NCI-H510A treated with DMSO at 0.1 percent for 48 hours (cell line): ENCODE results near the gene OR10H3.
"Not testable (repeated sequence)": the region's sequence is repeated elsewhere in the genome, so short reads cannot be mapped to it uniquely, and the experiment has no call there.

Experiments
- DNase-seq: peaks from one replicate; lab custom pipeline; 2025; lab: John Stamatoyannopoulos, UW

Gene OR10H3, protein sequence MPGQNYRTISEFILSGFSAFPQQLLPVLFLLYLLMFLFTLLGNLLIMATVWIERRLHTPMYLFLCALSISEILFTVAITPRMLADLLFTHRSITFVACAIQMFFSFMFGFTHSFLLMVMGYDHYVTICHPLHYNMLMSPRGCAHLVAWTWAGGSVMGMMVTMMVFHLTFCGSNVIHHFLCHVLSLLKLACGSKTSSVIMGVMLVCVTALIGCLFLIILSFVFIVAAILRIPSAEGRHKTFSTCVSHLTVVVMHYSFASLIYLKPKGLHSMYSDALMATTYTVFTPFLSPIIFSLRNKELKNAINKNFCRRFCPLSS

DNA sequence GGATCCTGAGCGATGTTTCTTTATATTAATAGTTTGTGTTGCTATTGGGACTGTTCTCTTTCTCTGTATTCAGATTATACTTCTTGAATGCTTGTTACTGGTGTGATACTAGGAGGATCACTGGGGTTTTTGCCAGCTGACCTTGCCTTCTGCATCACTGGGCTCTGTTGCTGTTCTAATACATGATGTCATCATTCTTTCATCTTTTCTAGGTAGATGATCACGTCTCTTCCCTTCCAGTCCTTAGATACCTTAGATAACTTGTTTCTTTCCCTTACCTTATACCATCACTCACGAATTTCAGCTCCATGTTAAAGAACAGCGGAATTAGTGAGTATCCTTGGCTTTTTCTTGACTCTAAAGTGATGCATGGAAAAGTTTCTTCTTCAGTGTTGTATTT lies at the start of gene OR10H3:
Gene OR10H3 (plus strand): TSS at position 264 of the 400 bp plus-strand sequence. CDS start 3,408 bp downstream, outside the sequence.
- DNase-seq = no peak

DNA sequence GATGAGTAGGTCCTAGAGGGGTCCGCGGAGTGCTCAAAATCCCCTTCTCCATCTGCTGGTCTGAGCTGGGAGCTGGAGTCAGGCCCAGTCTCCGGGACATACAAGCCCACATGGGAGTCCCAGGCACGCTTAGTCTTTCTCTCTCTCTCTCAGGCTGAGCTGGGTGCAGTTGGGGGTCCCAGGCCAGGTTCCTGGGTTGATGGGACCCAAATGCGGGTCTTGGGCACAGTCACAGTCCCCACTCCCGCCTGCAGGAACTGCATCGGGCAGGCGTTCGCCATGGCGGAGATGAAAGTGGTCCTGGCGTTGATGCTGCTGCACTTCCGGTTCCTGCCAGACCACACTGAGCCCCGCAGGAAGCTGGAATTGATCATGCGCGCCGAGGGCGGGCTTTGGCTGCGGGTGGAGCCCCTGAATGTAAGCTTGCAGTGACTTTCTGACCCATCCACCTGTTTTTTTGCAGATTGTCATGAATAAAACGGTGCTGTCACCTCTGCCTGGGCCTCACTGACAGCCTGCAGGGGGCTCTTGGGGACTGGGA lies 41.1 kb upstream of the OR10H3 start:
- DNase-seq = no peak

DNA sequence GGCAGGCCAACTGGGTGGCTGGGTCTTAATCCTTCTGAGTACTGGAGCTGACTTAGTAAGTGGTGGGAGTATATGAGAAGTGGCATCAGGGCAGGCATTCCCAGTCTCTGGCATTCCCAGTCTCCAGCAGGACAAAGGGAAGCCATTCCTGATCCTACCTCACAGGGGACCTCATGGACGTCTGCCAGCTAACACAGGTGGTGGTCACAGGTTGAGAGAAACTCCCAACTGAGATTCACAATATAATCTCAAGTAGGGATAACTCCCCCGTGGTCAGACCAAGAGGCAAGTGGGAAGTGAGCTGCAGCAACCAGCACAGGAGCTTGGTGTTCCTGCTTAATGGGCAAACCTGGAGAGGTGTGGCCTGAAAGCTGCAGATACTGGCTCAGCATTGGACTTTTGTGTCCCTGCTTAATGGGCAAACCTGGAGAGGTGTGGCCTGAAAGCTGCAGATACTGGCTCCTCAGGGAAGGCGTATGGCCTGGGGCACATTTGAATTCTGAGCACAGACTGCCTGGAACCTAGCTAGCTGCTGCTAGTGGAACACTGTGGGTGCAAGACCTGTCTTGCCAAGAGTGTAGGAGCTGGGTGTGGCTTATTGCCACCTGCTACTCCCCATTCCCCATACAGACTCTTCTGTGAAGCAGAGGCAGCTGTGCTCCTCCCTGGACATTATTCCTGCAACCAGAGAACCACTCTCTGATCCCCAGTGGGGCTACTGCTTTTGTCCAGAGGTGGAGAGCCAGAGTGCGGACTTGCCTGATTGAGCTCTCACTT lies 35.8 kb upstream of the OR10H3 start:
- DNase-seq = no peak

DNA sequence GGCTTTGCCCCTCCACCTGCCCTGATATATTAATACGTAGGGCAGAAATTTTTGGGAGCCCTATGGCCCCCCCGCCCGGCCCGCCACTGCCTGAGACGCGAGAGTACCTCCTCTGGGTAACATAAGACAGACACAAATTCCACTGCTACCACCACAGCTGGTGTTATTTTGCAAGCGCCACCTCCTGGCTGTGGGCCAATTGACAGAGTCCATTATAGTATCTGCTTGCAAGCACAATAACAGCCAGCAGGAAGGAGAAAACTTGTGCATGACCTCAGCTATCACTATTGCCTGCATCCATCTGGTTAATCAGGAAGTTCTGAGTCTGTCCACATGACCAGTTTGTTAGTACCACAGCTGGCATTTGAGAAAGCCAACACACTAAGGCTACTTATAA lies 35.3 kb upstream of the OR10H3 start:
- no peak for DNase-seq

DNA sequence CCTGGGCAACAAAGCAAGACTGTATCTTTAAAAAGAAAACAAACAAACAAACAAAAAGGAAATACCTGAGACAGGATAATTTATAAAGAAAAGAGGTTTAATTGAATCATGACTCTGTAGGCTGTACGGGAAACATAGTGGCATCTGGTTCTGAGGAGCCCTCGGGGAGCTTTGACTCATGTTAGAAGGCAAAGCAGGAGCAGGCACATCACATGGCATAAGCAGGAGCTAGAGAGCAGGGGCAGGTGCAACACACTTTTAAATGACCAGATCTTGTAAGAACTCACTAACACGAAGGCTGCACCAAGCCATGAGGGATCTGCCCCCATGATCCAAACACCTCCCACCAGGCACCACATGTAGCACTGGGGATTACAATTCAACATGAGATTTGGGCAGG lies 23.1 kb upstream of the OR10H3 start:
- no peak for DNase-seq

DNA sequence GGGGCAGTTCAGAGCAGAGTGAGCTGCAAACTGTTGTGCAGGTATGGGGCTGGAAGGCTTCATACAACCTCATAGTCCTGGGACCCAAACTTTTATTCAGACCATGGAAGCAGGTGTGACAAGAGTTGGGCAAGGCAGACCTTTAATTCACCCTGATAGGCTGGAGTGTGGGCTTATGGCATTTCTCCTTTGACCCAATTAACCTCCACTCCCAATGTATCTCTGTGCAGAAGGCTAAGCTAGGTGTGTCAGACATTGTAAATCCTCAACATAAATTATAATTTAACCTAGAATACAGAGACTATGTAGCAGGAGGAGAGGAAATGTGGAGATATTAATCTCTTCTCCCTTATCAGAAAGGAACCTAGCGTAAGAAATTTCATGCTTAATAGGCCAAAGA lies 22.1 kb upstream of the OR10H3 start:
- DNase-seq = no peak

DNA sequence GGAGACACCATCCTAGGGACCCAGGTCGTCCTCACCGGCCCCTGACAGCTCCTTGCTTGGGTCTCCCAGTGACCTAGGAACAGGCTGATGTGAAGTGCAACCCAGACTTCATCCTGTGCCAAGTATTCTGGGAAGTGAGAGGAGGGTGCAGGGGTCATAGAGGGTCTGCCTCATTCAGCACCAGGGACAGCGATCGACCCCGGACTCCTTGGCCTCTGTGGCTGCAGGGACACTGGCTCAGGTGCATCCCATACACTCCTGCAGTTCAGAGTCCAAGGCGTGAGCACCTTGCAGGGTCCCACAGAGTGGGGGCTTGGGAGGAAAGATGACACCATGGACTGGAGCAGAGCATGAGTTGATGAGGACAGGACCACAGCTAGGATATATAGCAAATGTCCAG lies 20.0 kb upstream of the OR10H3 start:
- no peak for DNase-seq

DNA sequence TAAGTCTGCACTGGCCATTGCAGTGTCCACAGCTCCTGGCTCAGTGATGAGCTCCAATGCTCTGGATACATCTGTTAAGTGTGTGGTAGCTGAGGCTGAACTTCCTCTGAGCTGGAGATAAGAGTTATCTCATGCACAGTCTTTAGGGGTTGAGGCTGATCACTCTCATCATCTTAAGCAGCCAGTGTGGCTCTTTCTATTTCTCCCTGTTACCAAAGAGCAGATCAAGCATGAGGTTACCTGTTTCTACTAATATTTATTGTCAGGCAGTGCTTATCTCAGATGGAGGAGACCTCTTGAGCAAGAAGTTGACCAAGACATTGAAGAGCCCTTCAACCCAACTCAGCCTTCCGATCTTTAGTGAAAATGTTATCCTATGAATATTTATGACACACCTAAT lies 16.5 kb upstream of the OR10H3 start:
- no peak for DNase-seq

DNA sequence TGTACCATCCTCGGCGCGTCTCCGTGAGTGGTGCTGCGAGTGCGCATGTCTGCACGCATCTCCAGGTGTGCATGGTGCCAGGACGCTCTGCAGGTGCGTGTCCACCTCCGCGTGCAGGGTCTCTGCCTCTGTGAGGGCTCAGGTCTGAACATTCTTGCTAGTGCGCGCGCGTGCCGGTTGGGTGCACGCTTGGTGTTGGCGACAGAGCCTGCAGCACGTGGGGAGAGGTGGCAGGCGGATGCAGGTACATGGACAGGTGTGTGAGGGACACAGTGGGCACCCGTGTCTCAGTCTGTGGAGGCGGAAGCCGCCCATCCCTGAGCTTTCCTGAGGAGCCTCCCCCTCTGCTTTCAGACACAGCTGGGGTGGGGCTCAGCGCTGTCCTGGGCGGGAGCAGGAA lies 14.8 kb upstream of the OR10H3 start:
- DNase-seq = no peak

DNA sequence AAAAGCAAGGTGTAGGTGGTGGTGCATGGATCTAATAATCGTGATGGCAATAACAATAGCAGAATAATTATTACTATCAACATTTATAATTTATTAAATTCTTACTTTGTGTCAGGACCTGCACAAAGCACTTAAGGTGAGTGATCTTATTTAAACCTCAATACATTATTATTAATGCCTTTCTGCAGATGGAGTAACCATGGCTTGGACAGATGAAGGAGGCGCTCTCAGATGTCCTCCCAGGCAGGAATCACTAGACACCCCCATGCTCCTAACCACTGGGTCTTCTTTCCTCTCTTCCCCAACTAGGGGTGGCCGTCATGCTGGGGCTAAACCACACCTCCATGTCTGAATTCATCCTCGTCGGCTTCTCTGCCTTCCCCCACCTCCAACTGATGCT lies 10.1 kb upstream of the OR10H3 start, which contains the start of gene OR10H2:
Gene OR10H2 (plus strand): TSS at position 301 of the 400 bp plus-strand sequence. CDS start 20 bp downstream, at position 321.
- DNase-seq = no peak

DNA sequence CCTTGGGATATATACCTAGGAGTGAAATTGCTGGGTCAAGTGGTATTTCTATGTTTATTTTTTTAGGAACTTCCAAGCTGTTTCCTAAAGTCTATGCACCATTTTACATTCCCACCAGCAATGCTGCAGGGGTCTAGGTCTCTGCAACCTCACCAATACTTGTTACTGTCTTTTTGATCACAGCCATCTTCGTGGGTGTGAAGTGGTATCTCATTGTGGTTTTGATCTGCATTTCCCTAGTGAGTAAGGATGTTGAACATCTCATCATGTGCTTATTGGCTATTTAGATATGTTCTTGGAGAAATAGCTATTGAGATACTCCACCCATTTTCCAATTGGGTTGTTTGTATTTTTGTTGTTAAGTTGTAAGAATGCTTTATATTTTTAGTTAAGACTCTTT lies 7.2 kb upstream of the OR10H3 start:
- no peak for DNase-seq

DNA sequence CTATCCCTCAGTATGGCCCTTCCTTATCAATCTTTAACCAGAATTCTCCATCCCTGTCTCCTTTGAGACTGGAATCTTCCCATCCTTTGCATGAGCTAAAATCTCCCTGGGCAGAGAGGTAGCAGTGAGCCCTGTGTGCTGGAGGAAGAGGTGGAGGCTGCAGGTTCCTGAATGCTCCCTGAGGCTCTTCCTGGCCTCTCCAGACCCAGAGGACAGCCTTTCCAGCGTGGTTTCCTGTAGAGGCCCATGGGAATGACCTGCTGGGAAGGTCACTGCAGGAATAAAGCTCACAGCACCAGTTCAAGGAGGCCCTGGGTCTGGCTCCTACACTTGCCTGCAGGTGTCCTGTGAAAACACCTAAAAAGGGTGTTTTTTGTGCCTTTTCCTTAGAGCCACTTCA lies 5.4 kb upstream of the OR10H3 start:
- no peak for DNase-seq

DNA sequence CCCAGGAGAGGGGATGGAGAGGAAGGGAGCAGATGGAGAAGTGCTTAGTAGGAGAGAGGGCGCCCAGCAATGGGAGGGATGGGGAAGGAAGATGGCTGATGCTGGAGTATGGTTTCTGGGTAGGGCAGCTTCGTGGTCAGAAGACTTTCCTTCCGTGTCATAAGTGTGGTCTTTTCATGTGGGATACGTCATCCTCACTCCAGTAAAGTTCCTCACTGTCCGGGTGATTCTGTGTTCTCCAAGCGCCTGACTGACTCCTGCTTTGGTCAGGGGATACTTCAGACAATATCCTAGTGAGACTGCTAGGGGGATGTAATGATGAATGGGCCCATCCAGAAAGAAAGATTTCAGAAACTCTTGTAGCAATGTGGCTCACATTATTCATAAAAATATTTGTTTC lies 3.9 kb upstream of the OR10H3 start:
- DNase-seq = no peak

DNA sequence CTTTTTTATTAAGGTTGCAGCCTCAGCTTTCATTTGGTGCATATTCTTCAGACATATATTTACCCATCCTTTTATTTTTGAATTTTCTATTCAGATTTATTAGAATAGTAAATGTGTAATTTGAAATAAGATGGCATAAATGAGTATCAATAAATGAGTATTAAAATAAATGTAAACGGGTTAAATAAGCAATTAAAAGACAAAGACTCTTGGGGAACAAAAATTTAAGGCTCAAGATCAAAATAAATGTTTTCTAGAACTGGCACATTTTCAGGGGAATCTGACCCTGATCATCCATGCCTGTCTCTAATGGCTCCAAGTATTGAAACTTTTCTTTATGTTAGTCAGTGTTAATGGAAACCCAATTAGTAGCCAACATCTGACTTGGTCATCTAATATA lies 3.0 kb downstream of the OR10H3 start:
- DNase-seq = no peak

DNA sequence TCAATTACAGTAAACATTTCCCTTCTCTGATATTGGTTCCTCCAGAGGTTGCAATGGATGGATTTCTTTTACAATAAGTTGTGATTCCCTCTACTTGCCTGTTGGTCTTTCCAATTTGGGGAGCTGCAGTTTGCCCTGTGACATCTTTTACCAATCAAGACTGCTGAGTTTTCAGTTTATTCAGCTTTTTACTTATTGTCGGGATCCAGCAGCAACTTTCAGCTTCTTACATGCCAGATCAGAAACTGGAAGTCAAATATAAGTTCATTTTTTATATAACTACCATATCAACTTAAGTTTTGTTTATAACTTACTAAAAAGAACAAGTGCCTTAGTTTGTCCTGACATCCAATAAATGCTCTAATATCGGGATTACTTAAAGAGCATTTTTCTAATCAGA lies 10.5 kb downstream of the OR10H3 start:
- DNase-seq = no peak

DNA sequence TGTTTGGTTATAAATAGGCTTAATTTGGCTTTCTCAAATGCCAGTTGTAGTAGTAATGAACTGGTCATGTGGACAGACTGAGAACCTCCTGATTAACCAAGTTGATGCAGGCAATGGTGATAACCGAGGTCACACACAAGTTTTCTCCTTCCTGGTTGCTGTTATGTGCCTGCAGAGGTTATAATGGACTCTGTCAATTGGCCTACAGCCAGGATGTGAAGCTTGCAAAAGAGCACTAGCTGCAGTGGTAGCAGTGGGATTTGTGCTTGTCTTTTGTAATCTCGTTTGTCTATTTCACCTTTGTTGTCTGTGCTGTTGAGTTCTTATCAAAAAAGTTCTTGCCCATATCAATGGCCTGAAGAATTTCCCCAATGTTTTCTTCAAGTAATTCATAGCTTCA lies 20.6 kb downstream of the OR10H3 start:
- no peak for DNase-seq

DNA sequence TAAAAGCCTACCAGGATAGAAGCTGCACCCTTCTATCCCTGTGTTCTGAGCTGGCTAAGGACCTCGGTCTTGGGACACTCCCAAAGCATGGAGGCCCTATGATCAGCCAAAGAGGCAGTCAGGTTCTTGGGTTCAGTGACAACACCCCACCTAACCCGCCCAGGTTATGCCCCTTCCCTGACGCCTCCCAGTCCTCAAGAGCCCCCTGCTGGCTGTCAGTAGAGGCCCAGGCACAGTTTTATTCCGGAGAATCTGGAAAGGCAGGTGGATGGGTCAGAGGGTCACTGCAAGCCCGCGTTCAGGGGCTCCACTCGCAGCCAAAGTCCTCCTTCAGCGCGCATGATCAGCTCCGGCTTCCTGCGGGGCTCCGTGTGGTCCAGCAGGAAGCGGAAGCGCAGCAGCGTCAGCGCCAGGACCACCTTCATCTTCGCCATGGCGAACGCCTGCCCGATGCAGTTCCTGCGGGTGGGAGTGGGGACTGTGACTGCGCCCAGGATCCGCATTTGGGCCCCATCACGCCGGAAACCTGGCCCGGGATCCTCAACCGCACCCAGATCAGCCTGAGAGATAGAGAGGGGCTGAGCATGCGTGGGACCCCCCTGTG lies 22.3 kb downstream of the OR10H3 start:
- no peak for DNase-seq

DNA sequence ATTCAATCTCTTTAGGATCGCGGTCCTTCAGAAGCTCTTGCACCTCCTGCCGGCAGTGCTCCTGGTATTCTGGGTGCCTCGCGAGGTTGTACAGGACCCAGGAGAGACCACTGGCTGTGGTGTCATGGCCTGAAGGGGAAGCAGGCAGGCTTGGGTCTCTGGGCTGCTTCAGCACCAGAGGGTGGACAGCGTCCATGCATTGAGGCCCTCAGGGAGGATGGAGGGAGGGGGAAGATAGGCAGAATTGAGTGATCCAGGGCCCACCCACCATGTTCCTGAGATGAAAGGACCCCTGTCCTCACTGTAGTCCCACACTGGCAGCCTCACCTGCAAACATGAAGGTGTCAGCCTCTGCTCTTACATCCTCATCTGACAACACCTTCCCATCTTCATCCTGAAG lies 31.8 kb downstream of the OR10H3 start:
- DNase-seq = no peak

DNA sequence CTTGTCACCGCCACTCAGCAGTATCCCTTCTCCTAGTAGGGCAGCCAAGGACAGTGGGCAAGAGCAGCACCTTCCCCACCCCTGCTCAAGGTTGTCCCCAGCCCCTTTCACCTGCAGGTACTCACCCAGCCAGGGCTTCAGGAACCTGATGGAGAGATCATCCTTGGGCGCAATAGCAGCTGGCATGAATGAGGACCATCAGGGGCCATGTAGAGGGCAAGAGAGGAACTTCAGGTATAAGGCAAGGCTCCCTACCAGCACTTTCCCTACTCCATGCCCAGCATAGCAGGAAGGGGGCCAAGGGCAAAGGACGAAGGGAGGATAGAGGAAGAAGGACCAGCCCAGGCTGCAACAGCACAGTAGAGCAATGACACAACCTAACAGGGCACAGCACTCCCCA lies 36.4 kb downstream of the OR10H3 start:
- not testable (repeated sequence) for DNase-seq

DNA sequence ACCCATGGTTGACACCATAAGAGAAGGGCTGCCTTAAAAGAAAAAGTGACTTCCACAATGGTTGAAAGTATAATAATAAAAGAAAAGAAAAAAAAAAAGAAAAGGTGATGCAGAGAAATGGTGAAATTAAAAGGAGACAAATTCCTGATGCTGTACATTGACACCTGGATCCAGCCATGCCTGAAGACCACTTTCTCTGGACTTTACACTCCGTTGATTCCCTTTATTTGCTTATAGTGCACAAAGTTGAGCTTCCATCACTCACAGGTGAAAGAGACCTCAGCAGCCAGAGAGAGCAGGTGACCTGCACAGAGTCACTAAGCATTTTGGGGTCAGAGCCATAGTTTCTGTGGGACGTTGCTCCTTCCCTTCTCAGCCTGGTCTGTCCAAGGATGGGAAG lies 37.5 kb downstream of the OR10H3 start:
- no peak for DNase-seq

DNA sequence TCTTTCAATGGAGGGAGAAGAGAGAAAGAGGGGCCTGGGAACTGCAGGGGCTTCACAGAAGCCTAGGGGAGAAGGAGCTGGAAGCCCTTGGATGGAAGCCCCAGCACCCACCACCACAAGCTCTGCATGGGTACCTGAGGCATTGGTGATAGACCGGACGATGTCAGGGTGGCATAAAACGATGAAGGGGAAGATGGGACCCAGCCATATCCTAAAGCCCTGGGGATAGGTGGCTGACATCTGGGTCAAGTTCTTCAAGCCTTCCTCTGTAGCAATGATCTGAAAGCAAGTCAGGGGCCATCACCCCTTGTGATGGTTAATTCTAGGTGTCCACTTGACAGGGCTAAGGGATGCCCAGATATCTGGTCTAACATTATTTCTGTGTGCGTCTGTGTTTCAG lies 38.5 kb downstream of the OR10H3 start:
- no peak for DNase-seq

DNA sequence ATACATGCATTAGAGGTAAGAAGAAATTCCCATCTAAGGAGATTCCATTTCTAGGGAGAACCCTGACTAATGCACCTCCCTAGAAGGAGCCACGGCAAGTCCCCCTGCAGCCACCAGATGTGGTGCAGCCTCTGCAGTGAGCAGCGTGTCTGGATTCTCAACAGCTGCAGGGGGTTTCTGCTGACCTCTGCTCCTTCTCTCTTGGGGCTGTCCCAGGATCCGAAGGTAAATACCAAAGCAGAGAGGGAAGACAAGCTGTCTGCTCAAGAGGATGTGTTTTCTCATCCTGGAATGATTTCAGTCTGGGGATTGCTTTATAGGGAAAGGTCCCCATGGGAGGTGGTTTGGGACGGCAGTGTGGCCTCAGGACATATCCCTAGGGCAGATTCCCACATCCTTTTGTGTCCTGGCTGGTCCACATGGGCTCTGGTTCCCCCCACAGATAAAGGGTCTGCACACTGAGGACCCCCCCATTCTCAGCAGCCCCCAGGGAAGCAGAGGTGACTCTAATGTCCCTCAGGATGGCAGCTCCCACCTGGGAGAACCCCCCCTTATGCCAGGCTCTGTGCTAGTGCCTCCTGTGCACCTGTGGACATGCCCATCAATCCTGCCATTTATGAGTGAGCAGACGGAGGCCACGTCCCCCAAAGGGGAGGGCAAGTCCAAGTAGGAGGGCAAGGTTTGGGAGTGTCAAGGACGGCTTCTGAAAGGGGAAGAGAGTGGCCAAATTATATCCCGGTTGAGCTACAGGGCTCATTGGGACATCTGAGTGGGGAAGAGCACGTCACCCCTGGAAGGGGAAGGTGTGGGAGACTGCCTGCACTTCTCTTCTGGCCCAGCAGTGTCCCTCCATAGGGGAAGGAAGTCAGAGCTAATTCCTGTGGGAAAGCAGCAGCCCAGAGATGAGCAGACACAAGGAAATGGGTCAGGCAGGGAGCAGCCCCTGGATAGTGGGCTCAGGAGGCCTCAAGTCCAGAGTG lies 39.5 kb downstream of the OR10H3 start:
- no peak for DNase-seq
